Spleen (tissue), 11 donors: ENCODE measurements around the gene ETV5. TPM values are rescaled to one million over a fixed set of nuclear protein-coding genes. Genes with fewer than 3 reads are reported as not detected.

ENCODE experiments used
- DNase-seq: peaks from one replicate; pipeline ENCODE4 v3.0.0-alpha.2; 2020
- H3K27ac ChIP-seq, 8 donors: fragments of 200-600 bp; sonication (generic) in 7 of 8; 1 replicate in 4 of 8; 2 replicates in 4 of 8; pipeline versions ENCODE4 v1.5.0 to v1.8.0; 2016 to 2021; ENCODE audit warnings: inconsistent platforms in 4 of 8, mild to moderate bottlenecking in 4 of 8, moderate library complexity in 1 of 8
- H3K27me3 ChIP-seq, 7 donors: fragments of 200-600 bp; sonication (generic) in 6 of 7; replicated peaks in 1 of 7; 1 replicate in 4 of 7; 2 replicates in 3 of 7; pipeline versions ENCODE4 v1.5.0 to v1.8.0; 2016 to 2021; ENCODE audit warnings: inconsistent platforms in 3 of 7, mild to moderate bottlenecking in 1 of 7
- H3K36me3 ChIP-seq, 6 donors: fragments of 200-600 bp; sonication (generic) in 5 of 6; 1 replicate in 4 of 6; 2 replicates in 2 of 6; pipeline versions ENCODE4 v1.5.0 to v1.8.0; 2016 to 2021; ENCODE audit warnings: inconsistent platforms in 2 of 6
- H3K4me1 ChIP-seq, 6 donors: fragments of 200-600 bp; sonication (generic) in 5 of 6; 1 replicate in 3 of 6; 2 replicates in 3 of 6; pipeline versions ENCODE4 v1.5.0 to v1.8.0; 2016 to 2021; ENCODE audit warnings: inconsistent platforms in 3 of 6
- H3K4me3 ChIP-seq, 8 donors: fragments of 200-600 bp; sonication (generic) in 7 of 8; 1 replicate in 4 of 8; 2 replicates in 4 of 8; pipeline versions ENCODE4 v1.5.0 to v1.8.0; 2016 to 2021; ENCODE audit warnings: inconsistent platforms in 4 of 8, mild to moderate bottlenecking in 4 of 8, moderate library complexity in 2 of 8
- H3K9me3 ChIP-seq, 8 donors: fragments of 200-600 bp; sonication (generic) in 7 of 8; 1 replicate in 4 of 8; 2 replicates in 4 of 8; pipeline versions ENCODE4 v1.5.0 to v1.8.0; 2016 to 2021; ENCODE audit warnings: inconsistent platforms in 4 of 8
- POLR2A ChIP-seq, 3 donors: fragments of 450-650 bp; IDR thresholded peaks; one replicate each; pipeline ENCODE4 v1.5.1; 2017; ENCODE audit warnings: antibody characterized with exemption in 3 of 3, mild to moderate bottlenecking in 1 of 3
- POLR2AphosphoS5 ChIP-seq, 3 donors: sonication (generic); formaldehyde crosslinking; IDR thresholded peaks; one replicate each; pipeline ENCODE4 v1.5.1; 2017; ENCODE audit warnings: antibody characterized with exemption in 3 of 3
- WGBS, 5 donors: extraction: QIAGEN DNeasy Blood & Tissue Kit in 3 of 5; methylation state at CpG; one replicate each; pipeline versions ENCODE4 v1.1.5 to v1.1.7; 2013 to 2018; 5-methylcytosine and 5-hydroxymethylcytosine counted together
- intact Hi-C: fragments of 100-400 bp; cut with DNase I; formaldehyde crosslinking; loops from one replicate; pipeline ENCODE4 v1.15.0; 2023; ENCODE audit warnings: low total_unique reads
- polyA plus RNA-seq, 3 donors: library from polyadenylated mRNA; stranded (reverse); fragments of 200-250 nt; gene quantifications; one replicate each; pipeline ENCODE4 v1.2.1, GENCODE V29; 2013
- small RNA-seq, 4 donors: library from RNA; depleted of rRNA; stranded (forward); fragments of <200 nt; gene quantifications; one replicate each; pipeline ENCODE3, GENCODE V24; 2016
- total RNA-seq, 7 donors: library from RNA; depleted of rRNA in 3 of 7; stranded (reverse); fragments of >200 nt in 3 of 7; fragmentation: NEBNext Ultra II Directional in 4 of 7; extraction: Animal tissue kit (Norgen Biotek cat#: 25700) in 4 of 7; gene quantifications; one replicate each; pipeline versions ENCODE4 v1.1.0 to v1.2.1, GENCODE V29; 2016 to 2021
- TF ChIP-seq, protein P1 (sequence below), 11 experiments: fragments of 200-600 bp in 7 of 11; fragments of 450-650 bp in 4 of 11; sonication (generic) in 4 of 11; IDR thresholded peaks in 8 of 11; conservative IDR thresholded peaks in 3 of 11; 1 replicate in 7 of 11; 2 replicates in 4 of 11; pipeline versions ENCODE4 v1.4.0 to v1.8.0; 2016 to 2021; ENCODE audit warnings: antibody characterized with exemption in 11 of 11, inconsistent platforms in 4 of 11, mild to moderate bottlenecking in 1 of 11
- donor health status: healthy with polysubstance abuse.
- donor health status: DM: no; HTN: no; CAD: no; lungs with moderate emphysema.
- donor health status: DM: no; HTN: no; CAD: no.
- donor health status: Bipolar disorder and iron deficiency.
- donor health status: healthy.
- donor health status: DM: no; HTN: no; CAD: no.
- donor health status: DM: yes; HTN: yes; CAD: no.

The ETV5 gene
- total and polyA plus RNA-seq, 10 donors, result 5.2 to 65.5 (median 24.0) TPM

DNA sequence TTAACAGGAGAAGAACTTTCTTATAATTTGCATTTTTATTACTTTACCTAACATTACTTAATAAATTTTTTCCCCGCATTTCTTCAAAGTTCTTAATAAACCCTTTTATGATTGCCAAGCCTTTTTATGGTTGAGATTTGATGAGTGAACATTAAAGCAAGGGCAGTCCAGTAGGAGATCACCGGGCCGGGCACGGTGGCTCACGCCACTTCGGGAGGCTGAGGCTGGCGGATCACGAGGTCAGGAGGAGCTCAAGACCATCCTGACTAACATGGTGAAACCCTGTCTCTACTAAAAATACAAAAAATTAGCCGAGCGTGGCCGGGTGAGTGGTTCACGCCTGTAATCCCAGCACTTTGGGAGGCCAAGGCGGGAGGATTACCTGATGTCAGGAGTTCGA is 109.7 kb downstream of the ETV5 start:
- TF ChIP-seq POLR2A (IDR thresholded peaks at IDR 0.05), result no peak
- TF ChIP-seq, protein P1, sequence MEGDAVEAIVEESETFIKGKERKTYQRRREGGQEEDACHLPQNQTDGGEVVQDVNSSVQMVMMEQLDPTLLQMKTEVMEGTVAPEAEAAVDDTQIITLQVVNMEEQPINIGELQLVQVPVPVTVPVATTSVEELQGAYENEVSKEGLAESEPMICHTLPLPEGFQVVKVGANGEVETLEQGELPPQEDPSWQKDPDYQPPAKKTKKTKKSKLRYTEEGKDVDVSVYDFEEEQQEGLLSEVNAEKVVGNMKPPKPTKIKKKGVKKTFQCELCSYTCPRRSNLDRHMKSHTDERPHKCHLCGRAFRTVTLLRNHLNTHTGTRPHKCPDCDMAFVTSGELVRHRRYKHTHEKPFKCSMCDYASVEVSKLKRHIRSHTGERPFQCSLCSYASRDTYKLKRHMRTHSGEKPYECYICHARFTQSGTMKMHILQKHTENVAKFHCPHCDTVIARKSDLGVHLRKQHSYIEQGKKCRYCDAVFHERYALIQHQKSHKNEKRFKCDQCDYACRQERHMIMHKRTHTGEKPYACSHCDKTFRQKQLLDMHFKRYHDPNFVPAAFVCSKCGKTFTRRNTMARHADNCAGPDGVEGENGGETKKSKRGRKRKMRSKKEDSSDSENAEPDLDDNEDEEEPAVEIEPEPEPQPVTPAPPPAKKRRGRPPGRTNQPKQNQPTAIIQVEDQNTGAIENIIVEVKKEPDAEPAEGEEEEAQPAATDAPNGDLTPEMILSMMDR (IDR thresholded peaks at IDR 0.05 in 8 of 11, conservative IDR thresholded peaks at IDR 0.05 in 3 of 11), result no peak
- TF ChIP-seq POLR2AphosphoS5 (IDR thresholded peaks at IDR 0.05), result no peak
- H3K4me1 ChIP-seq, result no peaks in the 10 kb centered on the region
- WGBS, 5 donors, result 91 to 96% (median 93%) methylated on average over 14 of the region's 14 CpGs
- H3K27ac ChIP-seq, result no peak overlapping the region
- DNase-seq, result no peak
- H3K36me3 ChIP-seq, result no peaks in the 10 kb centered on the region
- peaks cover 0 to 12% (median 0%) of the 10 kb centered on the region in 7 donors for H3K27me3 ChIP-seq
- H3K9me3 ChIP-seq, result no peaks in the 10 kb centered on the region
- H3K4me3 ChIP-seq, result no peak overlapping the region
- intact Hi-C loops, result no loop called here

- TF ChIP-seq POLR2AphosphoS5 (IDR thresholded peaks at IDR 0.05), result no peak
- TF ChIP-seq, protein P1 (IDR thresholded peaks at IDR 0.05 in 8 of 11, conservative IDR thresholded peaks at IDR 0.05 in 3 of 11), result no peak
- no peak for TF ChIP-seq POLR2A (IDR thresholded peaks at IDR 0.05)
- intact Hi-C loops, result no loop called here
- Histone ChIP-seq H3K27ac (no peak overlapping the region), H3K4me3 (no peak overlapping the region), H3K27me3 (peaks cover 0 to 12% (median 0%) of the 10 kb centered on the region in 7 donors), H3K4me1 (no peaks in the 10 kb centered on the region), H3K9me3 (no peaks in the 10 kb centered on the region), H3K36me3 (no peaks in the 10 kb centered on the region)
- 42 to 59% (median 57%) methylated on average over 2 of the region's 2 CpGs for WGBS, 5 donors
- no peak for DNase-seq
Measured at GRCh38 chr3:185998136-185998535, 110.8 kb downstream of the ETV5 start.

GRCh38 chr3:185997130-185997529 is 111.8 kb downstream of the ETV5 start:
- H3K27me3 ChIP-seq, result peaks cover 0 to 12% (median 0%) of the 10 kb centered on the region in 7 donors
- intact Hi-C loops, result no loop called here
- TF ChIP-seq POLR2A (IDR thresholded peaks at IDR 0.05) (no peak), POLR2AphosphoS5 (IDR thresholded peaks at IDR 0.05) (no peak)
- TF ChIP-seq, protein P1 (IDR thresholded peaks at IDR 0.05 in 8 of 11, conservative IDR thresholded peaks at IDR 0.05 in 3 of 11), result no peak
- H3K4me3 ChIP-seq, result no peak overlapping the region
- H3K9me3 ChIP-seq, result no peaks in the 10 kb centered on the region
- H3K36me3 ChIP-seq, result no peaks in the 10 kb centered on the region
- H3K27ac ChIP-seq, result no peak overlapping the region
- 83 to 95% (median 85%) methylated on average over 3 of the region's 3 CpGs for WGBS, 5 donors
- H3K4me1 ChIP-seq, result no peaks in the 10 kb centered on the region
- DNase-seq, result no peak

Small RNA genes within 50 kb of the gene (small RNA-seq; reads per million reads assigned to genes)
- gene RF00017, result 0 reads per million in 4 donors

Other genes starting within 250 kb of the ETV5 start
- gene TRA2B, start 171.1 kb downstream of the ETV5 start, total RNA-seq, result 100 to 1,000 TPM; 136 to 235 (median 147) TPM
- 100 to 1,000 TPM; 101 to 113 (median 110) TPM for gene TRA2B, start 171.1 kb downstream of the ETV5 start, polyA plus RNA-seq